Duodenal mucosa (tissue), 2 donors: Measurements from ENCODE around the gene MLANA.

Experiments
- H3K27ac ChIP-seq: one replicate; pipeline ENCODE4 v1.7.0; 2013; ENCODE audit warnings: low read depth, low read length
- H3K27me3 ChIP-seq, 2 donors: one replicate each; pipeline ENCODE4 v1.7.0; 2013; ENCODE audit warnings: low read length in 2 of 2, control low read depth in 1 of 2; ENCODE audit not compliant: insufficient read depth in 2 of 2, control insufficient read depth in 1 of 2
- H3K36me3 ChIP-seq, 2 donors: one replicate each; pipeline ENCODE4 v1.7.0; 2013; ENCODE audit warnings: low read length in 2 of 2, control low read depth in 1 of 2; ENCODE audit not compliant: insufficient read depth in 2 of 2, control insufficient read depth in 1 of 2
- H3K4me1 ChIP-seq, 2 donors: one replicate each; pipeline ENCODE4 v1.7.0; 2013; ENCODE audit warnings: low read length in 2 of 2, control low read depth in 1 of 2; ENCODE audit not compliant: insufficient read depth in 2 of 2, control insufficient read depth in 1 of 2
- H3K4me3 ChIP-seq, 2 donors: one replicate each; pipeline ENCODE4 v1.7.0; 2013; ENCODE audit warnings: low read length in 2 of 2, low read depth in 1 of 2
- H3K9ac ChIP-seq, 2 donors: one replicate each; pipeline ENCODE4 v1.7.0; 2013; ENCODE audit warnings: low read length in 2 of 2, low read depth in 1 of 2
- H3K9me3 ChIP-seq, 2 donors: one replicate each; pipeline ENCODE4 v1.7.0; 2013; ENCODE audit warnings: low read length in 2 of 2, control low read depth in 1 of 2; ENCODE audit not compliant: control insufficient read depth in 1 of 2

The MLANA gene, protein sequence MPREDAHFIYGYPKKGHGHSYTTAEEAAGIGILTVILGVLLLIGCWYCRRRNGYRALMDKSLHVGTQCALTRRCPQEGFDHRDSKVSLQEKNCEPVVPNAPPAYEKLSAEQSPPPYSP

DNA sequence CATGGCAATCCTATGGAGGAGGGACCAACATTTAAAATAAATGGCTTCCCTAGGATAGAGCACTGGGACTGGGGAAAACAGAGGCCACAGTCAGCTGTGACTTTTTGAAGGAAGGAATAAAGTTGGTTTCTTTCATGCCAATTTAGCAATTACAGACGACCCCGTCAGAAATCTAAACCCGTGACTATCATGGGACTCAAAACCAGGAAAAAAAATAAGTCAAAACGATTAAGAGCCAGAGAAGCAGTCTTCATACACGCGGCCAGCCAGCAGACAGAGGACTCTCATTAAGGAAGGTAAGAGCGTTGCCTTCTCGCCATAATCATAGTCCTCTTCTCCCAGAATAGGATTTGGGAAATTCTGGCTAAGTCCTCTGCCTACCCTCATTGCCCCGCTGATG, at the start of gene MLANA:
Gene MLANA (plus strand): TSS at position 249 of the 400 bp plus-strand sequence. CDS start 1,586 bp downstream, outside the sequence.
- no peaks in the 10 kb centered on the region for H3K4me1 ChIP-seq
- no peak within 1 kb of the TSS for H3K27ac ChIP-seq
- no peak within 1 kb of the TSS for H3K4me3 ChIP-seq
- no peaks in the 10 kb centered on the region for H3K27me3 ChIP-seq
- no peak within 1 kb of the TSS for H3K9ac ChIP-seq
- no peaks in the 10 kb centered on the region for H3K9me3 ChIP-seq
- H3K36me3 ChIP-seq, result peaks cover 0 to 3% of the 10 kb centered on the region in 2 donors

DNA sequence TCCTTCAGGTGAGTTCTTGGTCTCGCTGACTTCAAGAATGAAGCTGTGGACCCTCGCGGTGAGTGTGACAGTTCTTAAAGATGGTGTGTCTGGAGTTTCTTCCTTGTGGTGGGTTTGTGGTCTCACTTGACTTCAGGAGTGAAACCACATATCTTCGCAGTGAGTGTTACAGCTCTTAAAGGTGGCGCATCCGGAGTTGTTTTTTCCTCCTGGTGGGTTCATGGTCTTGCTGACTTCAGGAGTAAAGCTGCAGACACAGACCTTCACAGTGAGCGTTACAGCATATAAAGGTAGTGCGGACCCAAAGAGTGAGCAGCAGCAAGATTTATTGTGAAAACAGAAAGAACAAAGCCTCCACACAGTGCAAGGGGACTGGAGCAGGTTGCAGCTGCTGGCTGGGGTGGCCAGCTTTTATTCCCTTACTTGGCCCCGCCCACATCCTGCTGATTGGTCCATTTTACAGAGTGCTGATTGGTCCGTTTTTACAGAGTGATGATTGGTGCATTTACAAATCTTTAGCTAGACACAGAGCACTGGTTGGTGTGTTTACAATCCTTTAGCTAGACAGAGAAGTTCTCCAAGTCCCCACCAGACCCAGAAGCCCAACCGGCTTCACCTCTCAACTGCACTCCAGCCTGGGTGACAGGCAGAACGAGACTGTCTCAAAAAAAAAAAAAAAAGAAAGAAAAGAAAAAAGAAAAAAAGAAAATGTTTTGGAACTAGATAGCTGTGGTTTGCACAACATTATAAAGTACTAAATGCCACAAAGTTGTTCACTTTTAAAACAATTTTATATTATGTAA, 48.7 kb upstream of the MLANA start:
- no peaks in the 10 kb centered on the region for H3K9me3 ChIP-seq
- no peaks in the 10 kb centered on the region for H3K36me3 ChIP-seq
- H3K4me1 ChIP-seq, result peaks cover 11 to 23% of the 10 kb centered on the region in 2 donors
- H3K27me3 ChIP-seq, result no peaks in the 10 kb centered on the region
- H3K9ac ChIP-seq, result no peak overlapping the region
- H3K27ac ChIP-seq, result no peak overlapping the region
- H3K4me3 ChIP-seq, result no peak overlapping the region

DNA sequence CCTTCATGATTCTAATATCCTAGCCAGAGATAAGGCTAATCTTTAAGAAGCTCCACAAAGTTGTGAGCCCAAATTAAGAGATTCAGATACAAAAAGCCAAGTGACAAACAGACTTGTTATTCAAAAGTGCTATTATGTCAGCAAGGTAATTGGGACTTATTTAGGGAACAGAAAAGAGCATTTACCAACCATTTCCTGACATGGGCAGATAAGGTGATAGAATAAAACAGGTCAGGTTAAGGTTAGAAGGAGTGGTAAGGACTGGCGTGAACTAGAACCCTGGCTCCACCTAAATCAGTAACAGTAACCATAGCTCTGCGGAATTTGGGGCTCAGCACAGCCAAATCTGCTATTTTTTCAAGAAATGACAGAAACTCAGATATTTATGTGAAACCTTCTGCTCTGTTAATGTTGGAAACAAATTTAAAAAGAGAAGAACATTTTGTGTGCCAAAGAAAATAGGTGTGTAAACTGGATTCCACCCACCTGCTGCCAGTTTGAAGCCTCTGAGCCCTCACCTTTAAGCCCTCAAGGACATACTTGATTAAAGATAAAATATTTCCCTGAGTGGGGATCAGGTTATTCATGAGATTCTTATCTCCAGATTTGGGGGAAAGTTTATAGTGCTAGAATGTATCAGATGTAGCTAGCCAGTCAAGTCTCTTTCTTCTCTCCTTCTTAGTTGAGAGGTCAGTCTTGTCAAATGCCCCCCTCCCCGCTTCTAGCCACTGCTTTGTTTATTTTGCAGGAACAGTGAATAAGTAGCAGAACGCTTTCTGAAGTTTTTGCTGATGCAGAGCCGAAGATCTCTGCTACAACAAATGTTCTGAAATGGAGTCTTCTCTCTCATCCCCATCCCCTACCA, 47.5 kb upstream of the MLANA start:
- H3K27me3 ChIP-seq, result no peaks in the 10 kb centered on the region
- H3K27ac ChIP-seq, result no peak overlapping the region
- no peak overlapping the region for H3K4me3 ChIP-seq
- H3K4me1 ChIP-seq, result peaks cover 11 to 23% of the 10 kb centered on the region in 2 donors
- no peaks in the 10 kb centered on the region for H3K9me3 ChIP-seq
- no peak overlapping the region for H3K9ac ChIP-seq
- no peaks in the 10 kb centered on the region for H3K36me3 ChIP-seq

DNA sequence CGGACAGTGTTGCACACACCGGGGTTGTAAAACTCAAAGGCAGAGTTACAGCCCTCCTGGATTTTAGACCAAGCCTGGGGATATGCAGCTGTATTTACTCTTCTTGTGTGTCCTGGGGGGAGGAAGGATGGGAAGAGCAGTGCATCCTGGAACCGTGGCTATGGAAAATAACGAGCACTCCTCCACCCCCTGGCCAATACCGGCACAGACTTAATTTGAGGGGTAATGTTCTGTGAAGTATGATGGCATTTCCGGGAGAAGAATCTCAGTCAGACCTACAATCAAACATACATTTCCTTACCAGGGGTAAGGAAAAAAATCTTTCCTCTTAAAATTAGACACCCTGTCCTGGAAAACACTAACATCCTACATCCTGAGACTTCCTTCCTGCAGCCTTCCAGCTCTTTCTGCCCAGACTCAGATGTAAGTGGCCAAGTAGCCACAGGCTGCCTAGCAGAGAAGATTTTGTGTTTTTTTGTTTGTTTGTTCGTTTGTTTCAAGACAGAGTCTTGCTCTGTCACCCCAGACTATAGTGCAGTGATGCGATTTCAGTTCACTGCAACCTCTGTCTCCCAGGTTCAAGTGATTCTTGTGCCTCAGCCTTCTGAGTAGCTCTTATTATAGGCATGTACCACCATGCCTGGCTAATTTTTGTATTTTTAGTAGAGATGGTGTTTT, 46.8 kb upstream of the MLANA start:
- H3K36me3 ChIP-seq, result no peaks in the 10 kb centered on the region
- no peak overlapping the region for H3K27ac ChIP-seq
- H3K27me3 ChIP-seq, result no peaks in the 10 kb centered on the region
- no peak overlapping the region for H3K4me3 ChIP-seq
- H3K4me1 ChIP-seq, result peaks cover 11 to 21% of the 10 kb centered on the region in 2 donors
- H3K9ac ChIP-seq, result no peak overlapping the region
- H3K9me3 ChIP-seq, result no peaks in the 10 kb centered on the region

DNA sequence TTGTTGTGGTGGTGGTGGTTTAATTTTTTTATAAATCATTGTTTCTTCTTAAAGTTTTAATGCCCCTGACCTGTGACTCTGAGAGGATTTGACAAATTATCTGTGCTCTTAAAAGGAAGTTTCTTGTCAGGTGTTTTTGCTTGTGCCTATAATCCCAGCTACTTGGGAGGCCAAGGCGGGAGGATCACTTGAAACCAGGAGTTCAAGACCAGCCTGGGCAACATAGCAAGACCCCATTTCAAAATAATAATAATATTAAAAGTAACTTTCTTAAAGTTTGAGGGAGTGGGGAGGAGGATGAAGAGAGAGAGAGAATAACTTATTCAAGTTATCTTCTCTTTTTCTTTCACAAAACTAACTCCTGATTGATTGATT, 45.5 kb upstream of the MLANA start:
- H3K27ac ChIP-seq, result no peak overlapping the region
- H3K36me3 ChIP-seq, result no peaks in the 10 kb centered on the region
- H3K4me1 ChIP-seq, result peaks cover 14 to 15% of the 10 kb centered on the region in 2 donors

DNA sequence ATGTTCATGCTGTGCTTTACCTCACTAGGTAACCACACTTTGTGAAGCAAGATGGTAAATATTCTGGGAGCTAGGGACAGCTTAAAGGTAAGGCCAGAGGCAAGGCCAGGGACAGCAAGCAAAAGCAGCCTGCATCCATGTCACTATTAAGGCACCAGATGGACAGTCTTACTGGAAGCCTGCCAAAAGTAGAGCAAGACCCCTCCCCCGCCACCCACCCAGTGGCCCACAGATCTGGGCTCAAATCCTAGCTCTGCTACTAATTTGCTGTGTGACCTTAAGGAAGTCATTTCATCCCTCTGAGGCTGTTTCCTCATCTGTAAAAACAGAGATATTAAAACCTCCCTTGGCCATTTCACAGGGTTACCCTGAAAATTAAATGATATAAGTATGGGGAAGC, 44.6 kb upstream of the MLANA start:
- no peaks in the 10 kb centered on the region for H3K9me3 ChIP-seq
- H3K4me3 ChIP-seq, result no peak overlapping the region
- H3K4me1 ChIP-seq, result peaks cover 17 to 18% of the 10 kb centered on the region in 2 donors
- H3K27ac ChIP-seq, result no peak overlapping the region
- H3K9ac ChIP-seq, result no peak overlapping the region
- H3K36me3 ChIP-seq, result no peaks in the 10 kb centered on the region
- no peaks in the 10 kb centered on the region for H3K27me3 ChIP-seq

More for the DNA sequence above, 45.5 kb upstream of the MLANA start:
- no peak overlapping the region for H3K9ac ChIP-seq
- no peaks in the 10 kb centered on the region for H3K9me3 ChIP-seq
- H3K27me3 ChIP-seq, result no peaks in the 10 kb centered on the region
- no peak overlapping the region for H3K4me3 ChIP-seq

DNA sequence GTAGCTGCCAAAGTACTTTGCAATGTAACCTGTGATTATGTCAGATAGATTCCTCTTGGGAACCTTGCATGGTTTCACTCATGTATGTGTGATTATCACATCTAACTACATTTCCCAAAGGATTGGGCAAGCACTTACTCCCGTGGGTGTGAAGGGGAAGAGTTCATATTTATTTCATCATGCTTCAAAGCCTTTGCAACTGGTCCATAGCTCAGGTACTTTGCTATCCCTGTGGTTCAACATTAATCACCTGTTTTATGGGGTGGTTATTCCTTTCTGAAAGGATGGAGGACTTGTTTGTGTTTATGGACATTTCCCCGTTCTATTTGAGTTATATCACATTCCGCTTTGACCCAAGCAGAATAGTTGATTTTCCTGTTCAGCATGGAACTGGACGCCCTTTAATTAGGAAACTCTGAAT, 44.2 kb upstream of the MLANA start:
- H3K36me3 ChIP-seq, result no peaks in the 10 kb centered on the region
- H3K4me1 ChIP-seq, result peaks cover 20 to 21% of the 10 kb centered on the region in 2 donors
- H3K27me3 ChIP-seq, result no peaks in the 10 kb centered on the region
- H3K4me3 ChIP-seq, result no peak overlapping the region
- no peak overlapping the region for H3K27ac ChIP-seq
- no peak overlapping the region for H3K9ac ChIP-seq
- H3K9me3 ChIP-seq, result no peaks in the 10 kb centered on the region

DNA sequence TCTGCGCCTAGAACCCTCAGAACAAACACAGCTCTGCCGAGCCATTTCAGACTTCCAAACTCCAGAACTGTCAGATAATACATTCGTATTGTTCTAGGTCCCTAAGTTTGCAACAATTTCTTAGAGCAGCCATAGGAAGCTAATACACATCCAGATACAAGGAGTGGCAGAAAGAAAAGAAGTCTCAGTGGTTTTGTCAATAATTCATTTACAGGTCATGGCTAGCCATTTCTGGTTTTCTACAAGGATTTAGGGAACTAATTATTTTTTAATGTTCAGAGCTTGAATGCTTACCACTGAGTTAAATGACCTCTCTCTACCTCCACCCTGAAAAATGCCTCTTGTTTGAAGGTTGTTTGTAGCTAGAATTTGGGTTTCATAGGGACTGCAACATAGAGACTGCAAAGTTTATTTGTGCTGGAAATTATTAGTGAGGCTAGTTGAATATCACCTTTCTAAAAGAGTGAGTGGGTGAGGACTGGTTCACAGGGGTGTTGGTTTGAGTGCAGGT, 42.3 kb upstream of the MLANA start:
- Histone ChIP-seq H3K4me3 (no peak overlapping the region), H3K4me1 (peaks cover 11 to 15% of the 10 kb centered on the region in 2 donors), H3K36me3 (no peaks in the 10 kb centered on the region), H3K9ac (no peak overlapping the region), H3K27ac (no peak overlapping the region), H3K9me3 (no peaks in the 10 kb centered on the region), H3K27me3 (no peaks in the 10 kb centered on the region)

DNA sequence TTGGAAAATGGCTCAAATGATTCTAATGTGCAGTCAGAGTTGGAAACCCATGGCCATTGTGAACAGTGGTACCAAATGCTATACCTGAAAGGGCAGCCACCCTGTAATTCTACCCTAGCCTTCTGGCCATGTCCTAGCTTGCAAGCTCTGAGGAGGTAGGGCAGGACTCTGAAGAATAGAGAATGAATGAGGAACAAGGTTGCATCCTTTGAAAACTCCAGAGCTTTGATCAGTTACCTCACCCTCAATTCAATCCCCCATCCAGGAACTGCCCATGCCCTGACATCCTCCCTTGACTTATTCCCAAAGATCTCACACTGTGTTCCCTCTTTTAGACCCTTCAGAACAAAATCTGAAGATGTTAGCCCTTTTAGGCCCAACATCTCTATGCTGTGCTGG, 40.0 kb upstream of the MLANA start:
- Histone ChIP-seq H3K9ac (no peak overlapping the region), H3K27ac (no peak overlapping the region), H3K9me3 (no peaks in the 10 kb centered on the region), H3K4me1 (peaks cover 6 to 11% of the 10 kb centered on the region in 2 donors), H3K4me3 (no peak overlapping the region), H3K27me3 (no peaks in the 10 kb centered on the region), H3K36me3 (no peaks in the 10 kb centered on the region)
